Stimulated activated naive CD4-positive, alpha-beta T cell (primary cell): ENCODE measurements around the gene SBF2.

Experiments used
- DNase-seq, 6 experiments: peaks; one replicate each; lab custom pipeline; 2025; lab: John Stamatoyannopoulos, UW

SBF2 gene

GRCh38 chr11:9806946-9807687, 486.9 kb downstream of the SBF2 start:
- DNase-seq: no peak

GRCh38 chr11:9804419-9804902, 489.6 kb downstream of the SBF2 start:
- DNase-seq: no peak

- no peak for DNase-seq
These were observed 490.2 kb downstream of the SBF2 start for GRCh38 chr11:9803685-9804418.

GRCh38 chr11:9802291-9802861, 491.6 kb downstream of the SBF2 start:
- no peak for DNase-seq

- DNase-seq: no peak
These were observed 494.1 kb downstream of the SBF2 start for GRCh38 chr11:9799886-9800285.

GRCh38 chr11:9797300-9797699, 496.7 kb downstream of the SBF2 start:
- DNase-seq: no peak

- no peak for DNase-seq
These were observed 497.2 kb downstream of the SBF2 start for GRCh38 chr11:9796854-9797253.

GRCh38 chr11:9796266-9796665, 497.8 kb downstream of the SBF2 start:
- no peak for DNase-seq

- no peak for DNase-seq
These were observed 503.3 kb downstream of the SBF2 start for GRCh38 chr11:9790703-9791102.

GRCh38 chr11:9789910-9790309, 504.1 kb downstream of the SBF2 start:
- DNase-seq: no peak

GRCh38 chr11:9787981-9788521, 506.0 kb downstream of the SBF2 start:
- no peak for DNase-seq

- no peak for DNase-seq
These were observed 506.8 kb downstream of the SBF2 start for GRCh38 chr11:9787260-9787659.

GRCh38 chr11:9784602-9785315, 509.3 kb downstream of the SBF2 start:
- DNase-seq: no peak

- no peak for DNase-seq
These were observed 510.0 kb downstream of the SBF2 start for GRCh38 chr11:9783986-9784385.

GRCh38 chr11:9780929-9781328, 513.1 kb downstream of the SBF2 start:
- DNase-seq: no peak

- no peak for DNase-seq
These were observed 516.5 kb downstream of the SBF2 start for GRCh38 chr11:9777525-9777924.

- DNase-seq: no peak
These were observed 517.0 kb downstream of the SBF2 start for GRCh38 chr11:9777066-9777465.

- DNase-seq: no peak
These were observed 517.8 kb downstream of the SBF2 start for GRCh38 chr11:9776203-9776602.

- no peak for DNase-seq
These were observed 518.6 kb downstream of the SBF2 start for GRCh38 chr11:9775398-9775779.

- no peak for DNase-seq
These were observed 519.2 kb downstream of the SBF2 start for GRCh38 chr11:9774591-9775397.

GRCh38 chr11:9774109-9774508, 519.9 kb downstream of the SBF2 start:
- no peak for DNase-seq
